Naive thymus-derived CD4-positive, alpha-beta T cell (primary cell): ENCODE data around the gene RSF1. TPM values are rescaled to one million over a fixed set of nuclear protein-coding genes. Genes with fewer than 3 reads are reported as not detected.

Experiments used
- ATAC-seq: fragments of 150-1000 bp; cut with Tn5 transposase; 2 replicates; pipeline ENCODE4 v1.10.0; 2021; ENCODE audit warnings: mild to moderate bottlenecking, moderate library complexity
- CTCF ChIA-PET: fragments of 350-600 bp; sonication (Branson Sonifier 250); formaldehyde crosslinking; loops from one replicate; lab custom pipeline; 2021; ENCODE audit warnings: antibody characterized with exemption; lab: Charles Lee
- POLR2A ChIA-PET: fragments of 350-600 bp; sonication (Branson Sonifier 250); formaldehyde crosslinking; loops from one replicate; lab custom pipeline; 2021; ENCODE audit warnings: antibody characterized with exemption, inconsistent platforms; lab: Charles Lee
- DNase-seq, 9 donors: peaks; one replicate each; pipeline versions ENCODE4 v3.0.0 to v3.0.0-alpha.2; 2020 to 2022; ENCODE audit warnings: mixed read lengths in 1 of 9
- H3K27ac ChIP-seq: one replicate; pipeline ENCODE4 v1.7.0; 2013; ENCODE audit warnings: mild to moderate bottlenecking, low read depth, low read length, moderate library complexity
- H3K27me3 ChIP-seq, 2 donors: one replicate each; pipeline ENCODE4 v1.7.0; 2013; ENCODE audit warnings: low read length in 2 of 2, mild to moderate bottlenecking in 2 of 2, moderate library complexity in 2 of 2; ENCODE audit not compliant: control insufficient read depth in 2 of 2, insufficient read depth in 2 of 2
- H3K36me3 ChIP-seq, 3 experiments: 1 replicate in 2 of 3; 2 replicates in 1 of 3; pipeline ENCODE4 v1.7.0; 2013; ENCODE audit warnings: low read length in 3 of 3, mild to moderate bottlenecking in 3 of 3, moderate library complexity in 1 of 3; ENCODE audit not compliant: insufficient read depth in 3 of 3, control insufficient read depth in 2 of 3
- H3K4me1 ChIP-seq, 2 donors: one replicate each; pipeline ENCODE4 v1.7.0; 2013; ENCODE audit warnings: low read length in 2 of 2, mild to moderate bottlenecking in 2 of 2, moderate library complexity in 1 of 2; ENCODE audit not compliant: control insufficient read depth in 2 of 2, insufficient read depth in 2 of 2
- H3K4me3 ChIP-seq: 2 replicates; pipeline ENCODE4 v1.7.0; 2013; ENCODE audit warnings: mild to moderate bottlenecking, low read length
- H3K9me3 ChIP-seq, 3 experiments: 1 replicate in 2 of 3; 2 replicates in 1 of 3; pipeline ENCODE4 v1.7.0; 2013; ENCODE audit warnings: low read length in 3 of 3; ENCODE audit not compliant: control insufficient read depth in 2 of 3
- H3K27ac Mint-ChIP-seq, 9 donors: one replicate each; pipeline ENCODE4 v1.8.0; 2020 to 2022; ENCODE audit warnings: mixed read lengths in 9 of 9, mild to moderate bottlenecking in 8 of 9, moderate library complexity in 5 of 9, inconsistent platforms in 2 of 9
- H3K27me3 Mint-ChIP-seq, 5 donors: one replicate each; pipeline ENCODE4 v1.8.0; 2021 to 2022; ENCODE audit warnings: mixed read lengths in 5 of 5, mild to moderate bottlenecking in 1 of 5
- H3K36me3 Mint-ChIP-seq, 5 donors: one replicate each; pipeline ENCODE4 v1.8.0; 2020 to 2022; ENCODE audit warnings: mixed read lengths in 5 of 5, mild to moderate bottlenecking in 3 of 5, inconsistent platforms in 1 of 5
- H3K4me1 Mint-ChIP-seq, 7 donors: one replicate each; pipeline ENCODE4 v1.8.0; 2020 to 2022; ENCODE audit warnings: mixed read lengths in 7 of 7, mild to moderate bottlenecking in 3 of 7, inconsistent platforms in 1 of 7
- H3K4me3 Mint-ChIP-seq, 10 donors: one replicate each; pipeline ENCODE4 v1.8.0; 2020 to 2022; ENCODE audit warnings: mild to moderate bottlenecking in 10 of 10, mixed read lengths in 10 of 10, moderate library complexity in 6 of 10, inconsistent platforms in 2 of 10
- H3K9me3 Mint-ChIP-seq, 11 donors: one replicate each; pipeline ENCODE4 v1.8.0; 2020 to 2022; ENCODE audit warnings: mixed read lengths in 11 of 11, mild to moderate bottlenecking in 4 of 11, inconsistent platforms in 1 of 11, moderate library complexity in 1 of 11
- intact Hi-C, 2 donors: fragments of 100-400 bp; cut with micrococcal nuclease; formaldehyde crosslinking; loops; one replicate each; pipeline ENCODE4 v1.15.1; 2023
- polyA plus RNA-seq, 2 donors: library from polyadenylated mRNA; unstranded; fragments of 300-500 nt; fragmentation: Illumina TruSeq; gene quantifications; one replicate each; pipeline ENCODE4 v1.2.3, GENCODE V29; 2021
- total RNA-seq, 6 experiments: library from RNA in 5 of 6; stranded (reverse) in 5 of 6; gene quantifications; 1 replicate in 5 of 6; 2 replicates in 1 of 6; pipeline ENCODE4 v1.2.3 and lab custom pipeline; 2021 to 2026

Gene RSF1
- total and polyA plus RNA-seq, 7 experiments from 2014 or later: 33.3 to 113 (median 83.5) TPM

GRCh38 chr11:77801477-77801876 is 19.0 kb downstream of the RSF1 start:
- ChIA-PET POLR2A (no interaction called here), CTCF (no interaction called here)
- Mint-ChIP-seq H3K9me3 (peaks cover 0 to 2% (median 0%) of the 10 kb centered on the region in 11 donors), H3K27me3 (no peaks in the 10 kb centered on the region), H3K36me3 (peaks cover 0 to 25% (median 16%) of the 10 kb centered on the region in 5 donors), H3K4me1 (peaks cover 13 to 81% (median 66%) of the 10 kb centered on the region in 7 donors), H3K4me3 (peak overlapping the region in 1 of 10 donors; percentile 13), H3K27ac (peak overlapping the region in 2 of 9 donors; percentile 18 to 59)
- no peaks in the 10 kb centered on the region for H3K36me3 ChIP-seq
- ATAC-seq: no peak
- intact Hi-C loops: no loop called here
- H3K27me3 ChIP-seq: no peaks in the 10 kb centered on the region
- DNase-seq: no peak
- peaks cover 0 to 8% of the 10 kb centered on the region in 2 donors for H3K4me1 ChIP-seq
- H3K27ac ChIP-seq: no peak overlapping the region
- no peak overlapping the region for H3K4me3 ChIP-seq
- H3K9me3 ChIP-seq: no peaks in the 10 kb centered on the region

- intact Hi-C loops: no loop called here
- Histone ChIP-seq H3K36me3 (no peaks in the 10 kb centered on the region), H3K4me1 (peaks cover 0 to 10% of the 10 kb centered on the region in 2 donors), H3K4me3 (no peak overlapping the region), H3K9me3 (no peaks in the 10 kb centered on the region), H3K27me3 (no peaks in the 10 kb centered on the region), H3K27ac (no peak overlapping the region)
- no peaks in the 10 kb centered on the region for H3K27me3 Mint-ChIP-seq
- no peak for DNase-seq
- ChIA-PET CTCF (no interaction called here), POLR2A (no interaction called here)
- peaks cover 0 to 25% (median 16%) of the 10 kb centered on the region in 5 donors for H3K36me3 Mint-ChIP-seq
- H3K27ac Mint-ChIP-seq: peak overlapping the region in 4 of 9 donors; percentile 24 to 80 (median 50)
- no peak for ATAC-seq
- H3K4me1 Mint-ChIP-seq: peaks cover 12 to 83% (median 68%) of the 10 kb centered on the region in 7 donors
- peak overlapping the region in 2 of 10 donors; percentile 13 to 39 for H3K4me3 Mint-ChIP-seq
- H3K9me3 Mint-ChIP-seq: peaks cover 0 to 2% (median 0%) of the 10 kb centered on the region in 11 donors
Measured at GRCh38 chr11:77800449-77800848, 20.1 kb downstream of the RSF1 start.

GRCh38 chr11:77799338-77799737 is 21.2 kb downstream of the RSF1 start:
- H3K27me3 Mint-ChIP-seq: no peaks in the 10 kb centered on the region
- H3K27ac ChIP-seq: no peak overlapping the region
- ChIA-PET CTCF (no interaction called here), POLR2A (interaction anchor here (0.7 kb wide), 1 partner anchor 182 kb away, joined by 3 read pairs; no protein-coding TSS in a partner anchor)
- H3K9me3 Mint-ChIP-seq: peaks cover 0 to 2% (median 0%) of the 10 kb centered on the region in 11 donors
- H3K4me3 Mint-ChIP-seq: peak overlapping the region in 1 of 10 donors; percentile 4
- H3K27me3 ChIP-seq: no peaks in the 10 kb centered on the region
- DNase-seq (no peak), ATAC-seq (no peak)
- peaks cover 0 to 30% (median 19%) of the 10 kb centered on the region in 5 donors for H3K36me3 Mint-ChIP-seq
- H3K4me3 ChIP-seq: no peak overlapping the region
- H3K9me3 ChIP-seq: no peaks in the 10 kb centered on the region
- peaks cover 0 to 10% of the 10 kb centered on the region in 2 donors for H3K4me1 ChIP-seq
- peak overlapping the region in 3 of 9 donors; percentile 20 to 37 (median 30) for H3K27ac Mint-ChIP-seq
- H3K4me1 Mint-ChIP-seq: peaks cover 17 to 87% (median 79%) of the 10 kb centered on the region in 7 donors
- intact Hi-C loops: no loop called here
- H3K36me3 ChIP-seq: no peaks in the 10 kb centered on the region

- H3K4me3 ChIP-seq: no peak overlapping the region
- H3K27ac ChIP-seq: no peak overlapping the region
- POLR2A ChIA-PET: no interaction called here
- Mint-ChIP-seq H3K36me3 (peaks cover 15 to 62% (median 54%) of the 10 kb centered on the region in 5 donors), H3K4me1 (peaks cover 18 to 97% (median 90%) of the 10 kb centered on the region in 7 donors), H3K9me3 (peaks cover 0 to 17% (median 3%) of the 10 kb centered on the region in 11 donors), H3K4me3 (peak overlapping the region in 3 of 10 donors; percentile 4 to 52 (median 8)), H3K27ac (peak overlapping the region in 1 of 9 donors; percentile 4), H3K27me3 (no peaks in the 10 kb centered on the region)
- H3K36me3 ChIP-seq: peaks cover 0 to 12% (median 0%) of the 10 kb centered on the region in 3 experiments
- H3K27me3 ChIP-seq: no peaks in the 10 kb centered on the region
- no peak for ATAC-seq
- intact Hi-C loops: no loop called here
- H3K9me3 ChIP-seq: no peaks in the 10 kb centered on the region
- no peak for DNase-seq
- CTCF ChIA-PET: no interaction called here
- peaks cover 0 to 4% of the 10 kb centered on the region in 2 donors for H3K4me1 ChIP-seq
Measured at GRCh38 chr11:77793972-77794371, 26.6 kb downstream of the RSF1 start.

GRCh38 chr11:77791301-77791700 is 29.2 kb downstream of the RSF1 start:
- Mint-ChIP-seq H3K36me3 (peaks cover 15 to 61% (median 44%) of the 10 kb centered on the region in 5 donors), H3K27me3 (no peaks in the 10 kb centered on the region), H3K9me3 (peaks cover 0 to 15% (median 3%) of the 10 kb centered on the region in 11 donors), H3K4me3 (peak overlapping the region in 2 of 10 donors; percentile 25 to 33), H3K27ac (no peak overlapping the region), H3K4me1 (peaks cover 17 to 99% (median 91%) of the 10 kb centered on the region in 7 donors)
- Histone ChIP-seq H3K4me1 (peaks cover 0 to under 1% of the 10 kb centered on the region in 2 donors), H3K36me3 (peaks cover 0 to 12% (median 0%) of the 10 kb centered on the region in 3 experiments), H3K27me3 (no peaks in the 10 kb centered on the region), H3K4me3 (no peak overlapping the region), H3K27ac (no peak overlapping the region), H3K9me3 (no peaks in the 10 kb centered on the region)
- POLR2A ChIA-PET: no interaction called here
- intact Hi-C loops: no loop called here
- DNase-seq: no peak
- CTCF ChIA-PET: no interaction called here
- no peak for ATAC-seq

GRCh38 chr11:77789731-77790476 is 30.6 kb downstream of the RSF1 start:
- peaks cover 0 to 15% (median 3%) of the 10 kb centered on the region in 11 donors for H3K9me3 Mint-ChIP-seq
- ChIA-PET POLR2A (no interaction called here), CTCF (interaction anchor here (0.7 kb wide), 1 partner anchor 180 kb away, joined by 3 read pairs; no protein-coding TSS in a partner anchor)
- H3K36me3 Mint-ChIP-seq: peaks cover 15 to 61% (median 44%) of the 10 kb centered on the region in 5 donors
- Histone ChIP-seq H3K9me3 (no peaks in the 10 kb centered on the region), H3K27ac (no peak overlapping the region), H3K27me3 (no peaks in the 10 kb centered on the region), H3K36me3 (peaks cover 0 to 12% (median 0%) of the 10 kb centered on the region in 3 experiments), H3K4me3 (no peak overlapping the region), H3K4me1 (peaks cover 0 to under 1% of the 10 kb centered on the region in 2 donors)
- H3K27me3 Mint-ChIP-seq: no peaks in the 10 kb centered on the region
- H3K4me3 Mint-ChIP-seq: peak overlapping the region in 5 of 10 donors; percentile 5 to 32 (median 26)
- ATAC-seq (no peak), DNase-seq (no peak)
- intact Hi-C loops: no loop called here
- H3K27ac Mint-ChIP-seq: peak overlapping the region in 4 of 9 donors; percentile 40 to 74 (median 55)
- H3K4me1 Mint-ChIP-seq: peaks cover 17 to 96% (median 83%) of the 10 kb centered on the region in 7 donors
